GM12801 (cell line): Measurements from ENCODE around the gene DOP1B.

Experiments
- CTCF ChIP-seq: IDR thresholded peaks from one replicate; pipeline ENCODE4 v1.5.1; 2011; ENCODE audit warnings: control low read depth; ENCODE audit not compliant: insufficient read length; ENCODE audit errors: extremely low read depth

The DOP1B gene

DNA sequence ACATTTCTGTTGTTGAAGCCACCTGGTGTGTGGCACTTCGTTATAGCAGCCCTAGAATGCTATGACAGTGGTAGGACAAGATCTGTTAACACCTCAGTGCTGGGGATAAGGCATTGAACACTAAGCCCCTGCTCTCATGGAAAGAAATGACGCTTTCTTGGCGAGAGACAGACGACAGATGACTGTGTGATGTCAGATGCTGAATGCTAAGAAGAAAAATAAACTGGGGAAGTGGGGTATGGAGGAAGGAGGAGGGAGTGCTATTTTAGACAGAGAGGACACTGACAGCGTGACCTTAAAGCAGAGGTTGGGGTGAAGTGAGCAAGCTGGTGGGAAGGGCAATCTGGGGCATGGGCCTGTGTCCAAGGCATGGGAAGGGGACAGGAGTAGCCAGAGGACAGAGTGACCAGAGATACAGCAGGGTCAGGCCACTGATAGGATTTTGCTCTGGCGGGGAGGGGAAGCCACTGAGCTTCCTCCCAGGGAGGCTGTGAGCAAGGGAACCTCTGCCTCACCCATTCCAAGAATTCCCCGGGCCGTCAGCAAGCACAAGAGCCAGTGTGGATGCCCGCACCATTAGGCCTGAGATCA lies 15.2 kb downstream of the DOP1B start:
- TF ChIP-seq CTCF = no peak

DNA sequence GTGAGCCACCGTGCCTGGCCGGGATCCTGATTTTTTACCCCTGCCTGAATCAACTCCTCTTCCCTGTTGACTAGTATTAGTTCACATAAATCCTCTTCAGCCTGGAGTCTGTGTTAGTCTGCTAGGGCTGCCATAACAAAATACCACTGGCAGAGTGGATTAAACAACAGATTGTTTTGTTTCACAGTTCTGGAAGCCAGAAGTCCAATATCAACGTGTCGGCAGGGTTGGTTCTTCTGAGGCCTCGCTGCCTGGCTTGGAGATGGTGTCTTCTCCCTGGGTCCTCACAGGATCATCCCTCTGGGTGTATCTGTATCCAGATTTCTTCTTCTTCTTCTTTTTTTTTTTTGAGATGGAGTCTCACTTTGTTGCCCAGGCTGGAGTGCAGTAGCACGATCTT lies 18.2 kb downstream of the DOP1B start:
- no peak for TF ChIP-seq CTCF

DNA sequence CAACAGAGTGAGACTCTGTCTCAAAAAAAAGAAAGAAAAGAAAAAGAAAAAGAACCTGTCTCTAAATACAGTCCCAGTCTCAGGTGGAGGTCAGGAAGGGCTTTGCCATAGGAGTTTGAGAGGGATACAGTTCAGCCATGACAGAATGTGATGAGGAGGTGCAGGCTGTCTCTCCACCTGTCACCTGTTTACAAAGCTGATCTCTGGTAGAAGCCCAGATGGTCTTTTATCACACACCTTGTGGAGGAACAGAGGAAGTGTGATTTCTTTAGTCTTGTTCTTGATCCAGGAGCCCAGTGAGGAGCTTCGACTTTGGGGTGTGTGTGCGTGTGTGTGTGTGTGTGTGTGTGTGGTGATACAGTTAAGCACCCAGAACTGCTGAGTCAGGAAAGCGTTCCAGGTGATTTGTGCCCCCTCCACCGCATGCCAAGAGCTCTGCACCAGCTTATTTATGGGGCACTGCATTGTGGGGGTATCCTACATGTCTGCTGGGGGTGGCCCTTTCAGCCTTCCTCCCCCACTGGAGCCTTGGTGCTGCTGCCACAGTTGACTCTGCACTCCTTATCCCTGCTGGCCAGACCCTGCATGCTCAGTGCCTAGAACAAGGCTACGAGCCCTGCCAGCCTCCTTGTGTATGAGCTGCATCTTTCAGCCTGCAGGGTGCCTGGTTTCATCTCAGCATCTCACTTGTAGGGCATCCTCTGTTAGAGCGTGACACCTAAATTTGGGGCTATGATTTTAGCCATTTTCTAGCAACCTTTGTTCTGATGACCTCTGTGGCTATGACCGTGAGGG lies 19.3 kb downstream of the DOP1B start:
- no peak for TF ChIP-seq CTCF

GRCh38 chr21:36178349-36178748 lies 21.7 kb downstream of the DOP1B start:
- TF ChIP-seq CTCF = no peak

GRCh38 chr21:36179145-36179544 lies 22.5 kb downstream of the DOP1B start:
- TF ChIP-seq CTCF = no peak

GRCh38 chr21:36180963-36181362 lies 24.3 kb downstream of the DOP1B start:
- no peak for TF ChIP-seq CTCF

GRCh38 chr21:36183144-36183795 lies 26.6 kb downstream of the DOP1B start:
- TF ChIP-seq CTCF = no peak
